ENCODE data around the gene PXN. TPM values are rescaled to one million over a fixed set of nuclear protein-coding genes. Genes with fewer than 3 reads are reported as not detected.
A peak's percentile ranks its signal among the peaks of the same experiment; 100 is the strongest.

The PXN gene
- total and polyA plus RNA-seq, 2 experiments from 2014 or later, result 38.4 to 76.0 TPM

DNA sequence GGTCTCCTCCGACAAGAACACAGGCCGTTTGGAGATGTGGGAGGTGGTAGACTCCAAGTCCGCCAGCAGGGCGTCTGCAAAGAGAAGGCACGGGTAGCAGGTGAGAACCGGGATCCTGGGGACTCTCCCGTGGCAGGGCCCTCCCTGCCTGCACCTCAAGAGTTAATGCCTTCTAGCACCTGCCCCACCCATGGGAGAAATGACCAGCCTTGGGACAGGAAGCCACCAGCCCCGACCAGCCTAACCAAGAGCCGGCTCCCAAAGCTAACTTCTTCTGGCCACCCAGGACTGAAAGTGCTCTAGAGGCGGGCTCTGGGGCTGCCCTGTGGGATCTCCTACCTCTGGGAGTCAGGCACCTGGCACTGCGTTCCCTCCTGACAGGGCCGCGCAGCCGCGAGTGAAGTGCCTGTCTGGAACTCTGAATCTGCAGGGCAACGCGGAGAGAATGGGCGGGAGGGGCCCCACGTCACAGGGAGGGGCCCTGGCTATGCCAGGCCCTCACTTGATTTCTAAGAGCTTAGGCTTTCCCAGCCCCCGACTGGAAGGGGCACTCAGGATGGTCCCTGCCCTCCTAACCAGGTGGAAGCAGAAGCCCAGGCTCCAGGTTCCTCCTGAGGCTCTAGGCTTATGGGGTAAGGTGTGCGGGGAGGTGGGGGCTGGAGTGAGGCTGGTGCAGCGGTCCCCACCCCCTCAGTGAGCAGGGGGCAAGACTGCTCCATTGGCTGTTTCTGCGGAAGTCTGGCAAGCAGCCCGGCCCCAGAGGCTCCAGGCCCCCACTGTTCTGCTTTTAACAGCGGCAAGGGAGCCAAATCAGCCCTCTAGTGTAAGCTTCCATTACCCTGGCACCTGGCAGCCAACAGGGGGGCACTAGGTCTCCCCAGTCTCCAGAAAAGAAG is 41.0 kb downstream of the PXN start:
- peaks cover 21% of the 10 kb centered on the region for H3K4me1 ChIP-seq (ENCODE audit: insufficient read depth)
- H3F3A ChIP-seq (replicated peaks; ENCODE audit: low read depth), result peaks cover 10% of the 10 kb centered on the region; the same call in 1 of the 2 replicates
- Mint-ChIP-seq H3K27ac (peak overlapping the region; percentile 62; the same call in 1 of the 2 replicates), H3K9me3 (no peaks in the 10 kb centered on the region), H3K4me3 (no peak overlapping the region), H3K4me1 (peaks cover 42% of the 10 kb centered on the region), H3K27me3 (ENCODE audit: insufficient read depth, low read depth, poor library complexity) (peaks cover 32% of the 10 kb centered on the region), H3K36me3 (ENCODE audit: low read depth) (peaks cover 45% of the 10 kb centered on the region)
- H2AFZ ChIP-seq, result no peak overlapping the region
- no peak overlapping the region for H3K27ac ChIP-seq (ENCODE audit: low read depth)
- peaks cover 22% of the 10 kb centered on the region for H3K79me2 ChIP-seq (replicated peaks; ENCODE audit: insufficient read depth)
- H4K20me1 ChIP-seq (replicated peaks; ENCODE audit: insufficient read depth), result peaks cover 2% of the 10 kb centered on the region; the same call in 1 of the 2 replicates
- no peak overlapping the region for H3K4me2 ChIP-seq
- H3K27me3 ChIP-seq (ENCODE audit: insufficient read depth), result no peaks in the 10 kb centered on the region
- no peaks in the 10 kb centered on the region; the same call in 1 of the 2 replicates for H3K36me3 ChIP-seq (ENCODE audit: insufficient read depth)
- DNase-seq (ENCODE audit: low spot score) (no peak), ATAC-seq (no peak)
- H3K9me2 ChIP-seq (ENCODE audit: insufficient read depth), result no peaks in the 10 kb centered on the region
- no peak for TF ChIP-seq EZH2phosphoT487 (IDR thresholded peaks at IDR 0.05; ENCODE audit: unreplicated experiment)
- no peak for TF ChIP-seq JUNB (IDR thresholded peaks at IDR 0.05; ENCODE audit: unreplicated experiment)
- TF ChIP-seq, protein P1, sequence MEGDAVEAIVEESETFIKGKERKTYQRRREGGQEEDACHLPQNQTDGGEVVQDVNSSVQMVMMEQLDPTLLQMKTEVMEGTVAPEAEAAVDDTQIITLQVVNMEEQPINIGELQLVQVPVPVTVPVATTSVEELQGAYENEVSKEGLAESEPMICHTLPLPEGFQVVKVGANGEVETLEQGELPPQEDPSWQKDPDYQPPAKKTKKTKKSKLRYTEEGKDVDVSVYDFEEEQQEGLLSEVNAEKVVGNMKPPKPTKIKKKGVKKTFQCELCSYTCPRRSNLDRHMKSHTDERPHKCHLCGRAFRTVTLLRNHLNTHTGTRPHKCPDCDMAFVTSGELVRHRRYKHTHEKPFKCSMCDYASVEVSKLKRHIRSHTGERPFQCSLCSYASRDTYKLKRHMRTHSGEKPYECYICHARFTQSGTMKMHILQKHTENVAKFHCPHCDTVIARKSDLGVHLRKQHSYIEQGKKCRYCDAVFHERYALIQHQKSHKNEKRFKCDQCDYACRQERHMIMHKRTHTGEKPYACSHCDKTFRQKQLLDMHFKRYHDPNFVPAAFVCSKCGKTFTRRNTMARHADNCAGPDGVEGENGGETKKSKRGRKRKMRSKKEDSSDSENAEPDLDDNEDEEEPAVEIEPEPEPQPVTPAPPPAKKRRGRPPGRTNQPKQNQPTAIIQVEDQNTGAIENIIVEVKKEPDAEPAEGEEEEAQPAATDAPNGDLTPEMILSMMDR (conservative IDR thresholded peaks at IDR 0.05; ENCODE audit: low read depth in 2 of 2), result no peak
- TF ChIP-seq STAT1 (IDR thresholded peaks at IDR 0.05; ENCODE audit: unreplicated experiment), result no peak
- TF ChIP-seq NANOG (IDR thresholded peaks at IDR 0.05; ENCODE audit: borderline replicate concordance), result no peak
- TF ChIP-seq, protein P2, sequence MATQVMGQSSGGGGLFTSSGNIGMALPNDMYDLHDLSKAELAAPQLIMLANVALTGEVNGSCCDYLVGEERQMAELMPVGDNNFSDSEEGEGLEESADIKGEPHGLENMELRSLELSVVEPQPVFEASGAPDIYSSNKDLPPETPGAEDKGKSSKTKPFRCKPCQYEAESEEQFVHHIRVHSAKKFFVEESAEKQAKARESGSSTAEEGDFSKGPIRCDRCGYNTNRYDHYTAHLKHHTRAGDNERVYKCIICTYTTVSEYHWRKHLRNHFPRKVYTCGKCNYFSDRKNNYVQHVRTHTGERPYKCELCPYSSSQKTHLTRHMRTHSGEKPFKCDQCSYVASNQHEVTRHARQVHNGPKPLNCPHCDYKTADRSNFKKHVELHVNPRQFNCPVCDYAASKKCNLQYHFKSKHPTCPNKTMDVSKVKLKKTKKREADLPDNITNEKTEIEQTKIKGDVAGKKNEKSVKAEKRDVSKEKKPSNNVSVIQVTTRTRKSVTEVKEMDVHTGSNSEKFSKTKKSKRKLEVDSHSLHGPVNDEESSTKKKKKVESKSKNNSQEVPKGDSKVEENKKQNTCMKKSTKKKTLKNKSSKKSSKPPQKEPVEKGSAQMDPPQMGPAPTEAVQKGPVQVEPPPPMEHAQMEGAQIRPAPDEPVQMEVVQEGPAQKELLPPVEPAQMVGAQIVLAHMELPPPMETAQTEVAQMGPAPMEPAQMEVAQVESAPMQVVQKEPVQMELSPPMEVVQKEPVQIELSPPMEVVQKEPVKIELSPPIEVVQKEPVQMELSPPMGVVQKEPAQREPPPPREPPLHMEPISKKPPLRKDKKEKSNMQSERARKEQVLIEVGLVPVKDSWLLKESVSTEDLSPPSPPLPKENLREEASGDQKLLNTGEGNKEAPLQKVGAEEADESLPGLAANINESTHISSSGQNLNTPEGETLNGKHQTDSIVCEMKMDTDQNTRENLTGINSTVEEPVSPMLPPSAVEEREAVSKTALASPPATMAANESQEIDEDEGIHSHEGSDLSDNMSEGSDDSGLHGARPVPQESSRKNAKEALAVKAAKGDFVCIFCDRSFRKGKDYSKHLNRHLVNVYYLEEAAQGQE (IDR thresholded peaks at IDR 0.05; ENCODE audit: unreplicated experiment), result no peak
- no peak for TF ChIP-seq ZNF114 (CRISPR knock-in tag; IDR thresholded peaks at IDR 0.05)
- TF ChIP-seq, protein P3, sequence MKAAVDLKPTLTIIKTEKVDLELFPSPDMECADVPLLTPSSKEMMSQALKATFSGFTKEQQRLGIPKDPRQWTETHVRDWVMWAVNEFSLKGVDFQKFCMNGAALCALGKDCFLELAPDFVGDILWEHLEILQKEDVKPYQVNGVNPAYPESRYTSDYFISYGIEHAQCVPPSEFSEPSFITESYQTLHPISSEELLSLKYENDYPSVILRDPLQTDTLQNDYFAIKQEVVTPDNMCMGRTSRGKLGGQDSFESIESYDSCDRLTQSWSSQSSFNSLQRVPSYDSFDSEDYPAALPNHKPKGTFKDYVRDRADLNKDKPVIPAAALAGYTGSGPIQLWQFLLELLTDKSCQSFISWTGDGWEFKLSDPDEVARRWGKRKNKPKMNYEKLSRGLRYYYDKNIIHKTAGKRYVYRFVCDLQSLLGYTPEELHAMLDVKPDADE (IDR thresholded peaks at IDR 0.05), result no peak
- no peak for TF ChIP-seq CREB1 (CRISPR knock-in tag; IDR thresholded peaks at IDR 0.05; ENCODE audit: low read depth)
- no peak for TF ChIP-seq ZNF331 (CRISPR knock-in tag; IDR thresholded peaks at IDR 0.05; ENCODE audit: low read depth)
- TF ChIP-seq, protein P4, sequence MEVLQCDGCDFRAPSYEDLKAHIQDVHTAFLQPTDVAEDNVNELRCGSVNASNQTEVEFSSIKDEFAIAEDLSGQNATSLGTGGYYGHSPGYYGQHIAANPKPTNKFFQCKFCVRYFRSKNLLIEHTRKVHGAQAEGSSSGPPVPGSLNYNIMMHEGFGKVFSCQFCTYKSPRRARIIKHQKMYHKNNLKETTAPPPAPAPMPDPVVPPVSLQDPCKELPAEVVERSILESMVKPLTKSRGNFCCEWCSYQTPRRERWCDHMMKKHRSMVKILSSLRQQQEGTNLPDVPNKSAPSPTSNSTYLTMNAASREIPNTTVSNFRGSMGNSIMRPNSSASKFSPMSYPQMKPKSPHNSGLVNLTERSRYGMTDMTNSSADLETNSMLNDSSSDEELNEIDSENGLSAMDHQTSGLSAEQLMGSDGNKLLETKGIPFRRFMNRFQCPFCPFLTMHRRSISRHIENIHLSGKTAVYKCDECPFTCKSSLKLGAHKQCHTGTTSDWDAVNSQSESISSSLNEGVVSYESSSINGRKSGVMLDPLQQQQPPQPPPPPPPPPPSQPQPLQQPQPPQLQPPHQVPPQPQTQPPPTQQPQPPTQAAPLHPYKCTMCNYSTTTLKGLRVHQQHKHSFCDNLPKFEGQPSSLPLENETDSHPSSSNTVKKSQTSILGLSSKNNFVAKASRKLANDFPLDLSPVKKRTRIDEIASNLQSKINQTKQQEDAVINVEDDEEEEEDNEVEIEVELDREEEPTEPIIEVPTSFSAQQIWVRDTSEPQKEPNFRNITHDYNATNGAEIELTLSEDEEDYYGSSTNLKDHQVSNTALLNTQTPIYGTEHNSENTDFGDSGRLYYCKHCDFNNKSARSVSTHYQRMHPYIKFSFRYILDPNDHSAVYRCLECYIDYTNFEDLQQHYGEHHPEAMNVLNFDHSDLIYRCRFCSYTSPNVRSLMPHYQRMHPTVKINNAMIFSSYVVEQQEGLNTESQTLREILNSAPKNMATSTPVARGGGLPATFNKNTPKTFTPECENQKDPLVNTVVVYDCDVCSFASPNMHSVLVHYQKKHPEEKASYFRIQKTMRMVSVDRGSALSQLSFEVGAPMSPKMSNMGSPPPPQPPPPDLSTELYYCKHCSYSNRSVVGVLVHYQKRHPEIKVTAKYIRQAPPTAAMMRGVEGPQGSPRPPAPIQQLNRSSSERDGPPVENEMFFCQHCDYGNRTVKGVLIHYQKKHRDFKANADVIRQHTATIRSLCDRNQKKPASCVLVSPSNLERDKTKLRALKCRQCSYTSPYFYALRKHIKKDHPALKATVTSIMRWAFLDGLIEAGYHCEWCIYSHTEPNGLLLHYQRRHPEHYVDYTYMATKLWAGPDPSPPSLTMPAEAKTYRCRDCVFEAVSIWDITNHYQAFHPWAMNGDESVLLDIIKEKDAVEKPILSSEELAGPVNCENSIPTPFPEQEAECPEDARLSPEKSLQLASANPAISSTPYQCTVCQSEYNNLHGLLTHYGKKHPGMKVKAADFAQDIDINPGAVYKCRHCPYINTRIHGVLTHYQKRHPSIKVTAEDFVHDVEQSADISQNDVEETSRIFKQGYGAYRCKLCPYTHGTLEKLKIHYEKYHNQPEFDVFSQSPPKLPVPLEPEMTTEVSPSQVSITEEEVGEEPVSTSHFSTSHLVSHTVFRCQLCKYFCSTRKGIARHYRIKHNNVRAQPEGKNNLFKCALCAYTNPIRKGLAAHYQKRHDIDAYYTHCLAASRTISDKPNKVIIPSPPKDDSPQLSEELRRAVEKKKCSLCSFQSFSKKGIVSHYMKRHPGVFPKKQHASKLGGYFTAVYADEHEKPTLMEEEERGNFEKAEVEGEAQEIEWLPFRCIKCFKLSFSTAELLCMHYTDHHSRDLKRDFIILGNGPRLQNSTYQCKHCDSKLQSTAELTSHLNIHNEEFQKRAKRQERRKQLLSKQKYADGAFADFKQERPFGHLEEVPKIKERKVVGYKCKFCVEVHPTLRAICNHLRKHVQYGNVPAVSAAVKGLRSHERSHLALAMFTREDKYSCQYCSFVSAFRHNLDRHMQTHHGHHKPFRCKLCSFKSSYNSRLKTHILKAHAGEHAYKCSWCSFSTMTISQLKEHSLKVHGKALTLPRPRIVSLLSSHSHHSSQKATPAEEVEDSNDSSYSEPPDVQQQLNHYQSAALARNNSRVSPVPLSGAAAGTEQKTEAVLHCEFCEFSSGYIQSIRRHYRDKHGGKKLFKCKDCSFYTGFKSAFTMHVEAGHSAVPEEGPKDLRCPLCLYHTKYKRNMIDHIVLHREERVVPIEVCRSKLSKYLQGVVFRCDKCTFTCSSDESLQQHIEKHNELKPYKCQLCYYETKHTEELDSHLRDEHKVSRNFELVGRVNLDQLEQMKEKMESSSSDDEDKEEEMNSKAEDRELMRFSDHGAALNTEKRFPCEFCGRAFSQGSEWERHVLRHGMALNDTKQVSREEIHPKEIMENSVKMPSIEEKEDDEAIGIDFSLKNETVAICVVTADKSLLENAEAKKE (CRISPR knock-in tag; IDR thresholded peaks at IDR 0.05), result no peak
- TF ChIP-seq EZH2 (IDR thresholded peaks at IDR 0.05; ENCODE audit: low read depth, unreplicated experiment), result no peak
- no peak for TF ChIP-seq POLR2AphosphoS5 (IDR thresholded peaks at IDR 0.05; ENCODE audit: low read depth)
- no peak overlapping the region for H3K4me3 ChIP-seq

All from GM23338 (cell line).